Testis (tissue), 2 donors: ENCODE measurements around the gene AGAP1.

Source experiments
- CTCF ChIP-seq, 3 experiments: fragments of 450-650 bp in 2 of 3; fragments of 200-600 bp in 1 of 3; sonication (generic) in 1 of 3; IDR thresholded peaks; one replicate each; pipeline ENCODE4 v1.5.1; 2016 to 2019; ENCODE audit warnings: antibody characterized with exemption in 3 of 3, mild to moderate bottlenecking in 2 of 3, moderate library complexity in 1 of 3
- POLR2A ChIP-seq: fragments of 450-650 bp; IDR thresholded peaks from one replicate; pipeline ENCODE4 v1.6.1; 2017; ENCODE audit warnings: antibody characterized with exemption, mild to moderate bottlenecking, moderate library complexity

- TF ChIP-seq CTCF (IDR thresholded peaks at IDR 0.05): no peak
- TF ChIP-seq POLR2A: no peak
Observed at GRCh38 chr2:235569837-235570236, 76.0 kb downstream of the AGAP1 start.
